ENCODE measurements around the gene HRH3. TPM values are rescaled to one million over a fixed set of nuclear protein-coding genes. Genes with fewer than 3 reads are reported as not detected.

The HRH3 gene
- total RNA-seq, result not detected
- long read RNA-seq, result 0 reads

- peak; percentile 62 for DNase-seq
- intact Hi-C loops (cut with DNase I), result no loop called here
These were observed at the start of gene HRH3 for GRCh38 chr20:62219992-62220665. HRH3 (minus strand) TSS chr20:62220278; CDS start chr20:62219970, 308 bp downstream.

GRCh38 chr20:62269871-62270270, 49.8 kb upstream of the HRH3 start:
- intact Hi-C loops (cut with DNase I), result no loop called here
- DNase-seq, result no peak
- ATAC-seq (ENCODE audit: poor library complexity), result no peak

More at GRCh38 chr20:62219992-62220665, at the start of gene HRH3:
- ATAC-seq (ENCODE audit: poor library complexity), result peak; percentile 84

- DNase-seq (no peak), ATAC-seq (ENCODE audit: poor library complexity) (no peak)
- intact Hi-C loops (cut with DNase I), result no loop called here
These were observed 49.3 kb upstream of the HRH3 start for GRCh38 chr20:62269378-62269777.

GRCh38 chr20:62268228-62268900, 48.3 kb upstream of the HRH3 start:
- ATAC-seq (ENCODE audit: poor library complexity) (no peak), DNase-seq (no peak)
- intact Hi-C loops (cut with DNase I), result no loop called here

GRCh38 chr20:62267543-62267942, 47.5 kb upstream of the HRH3 start:
- peak; percentile 54 for DNase-seq
- peak; percentile 94 for ATAC-seq (ENCODE audit: poor library complexity)
- intact Hi-C loops (cut with DNase I), result no loop called here

- intact Hi-C loops (cut with DNase I), result no loop called here
- no peak for DNase-seq
- ATAC-seq (ENCODE audit: poor library complexity), result no peak
These were observed 46.8 kb upstream of the HRH3 start for GRCh38 chr20:62266851-62267250.

- no peak for ATAC-seq (ENCODE audit: poor library complexity)
These were observed 46.3 kb upstream of the HRH3 start for GRCh38 chr20:62266340-62266739.

GRCh38 chr20:62265365-62265764, 45.3 kb upstream of the HRH3 start:
- intact Hi-C loops (cut with DNase I), result no loop called here
- no peak for DNase-seq
- no peak for ATAC-seq (ENCODE audit: poor library complexity)

More at GRCh38 chr20:62266340-62266739, 46.3 kb upstream of the HRH3 start:
- DNase-seq, result no peak
- intact Hi-C loops (cut with DNase I), result no loop called here

- no peak for DNase-seq
- intact Hi-C loops (cut with DNase I), result no loop called here
- ATAC-seq (ENCODE audit: poor library complexity), result no peak
These were observed 43.3 kb upstream of the HRH3 start for GRCh38 chr20:62263396-62263795.

- intact Hi-C loops (cut with DNase I), result no loop called here
- DNase-seq (no peak), ATAC-seq (ENCODE audit: poor library complexity) (no peak)
These were observed 42.0 kb upstream of the HRH3 start for GRCh38 chr20:62262064-62262463.

- intact Hi-C loops (cut with DNase I), result no loop called here
- no peak for DNase-seq
These were observed 39.2 kb upstream of the HRH3 start for GRCh38 chr20:62259294-62259565.

GRCh38 chr20:62258499-62259293, 38.6 kb upstream of the HRH3 start:
- intact Hi-C loops (cut with DNase I), result no loop called here
- DNase-seq (peak; percentile 68), ATAC-seq (ENCODE audit: poor library complexity) (peak; percentile 79)

More at GRCh38 chr20:62259294-62259565, 39.2 kb upstream of the HRH3 start:
- ATAC-seq (ENCODE audit: poor library complexity), result no peak

GRCh38 chr20:62255976-62256375, 35.9 kb upstream of the HRH3 start:
- ATAC-seq (ENCODE audit: poor library complexity), result no peak
- DNase-seq, result no peak
- intact Hi-C loops (cut with DNase I), result no loop called here

- intact Hi-C loops (cut with DNase I), result no loop called here
- ATAC-seq (ENCODE audit: poor library complexity) (no peak), DNase-seq (no peak)
These were observed 34.1 kb upstream of the HRH3 start for GRCh38 chr20:62254021-62254724.

- intact Hi-C loops (cut with DNase I), result no loop called here
- ATAC-seq (ENCODE audit: poor library complexity) (no peak), DNase-seq (no peak)
These were observed 33.3 kb upstream of the HRH3 start for GRCh38 chr20:62253398-62253797.

- no peak for ATAC-seq (ENCODE audit: poor library complexity)
- intact Hi-C loops (cut with DNase I), result no loop called here
- no peak for DNase-seq
These were observed 32.4 kb upstream of the HRH3 start for GRCh38 chr20:62252342-62252966.

GRCh38 chr20:62248890-62249560, 28.9 kb upstream of the HRH3 start:
- no peak for ATAC-seq (ENCODE audit: poor library complexity)
- DNase-seq, result no peak
- intact Hi-C loops (cut with DNase I), result no loop called here

All from Right ventricle myocardium superior (tissue), 1 donor.